ENCODE results near the gene CAMK2D. TPM values are rescaled to one million over a fixed set of nuclear protein-coding genes. Genes with fewer than 3 reads are reported as not detected.

Gene CAMK2D
- total RNA-seq, 1 experiment from 2014 or later, result 35.8 TPM

DNA sequence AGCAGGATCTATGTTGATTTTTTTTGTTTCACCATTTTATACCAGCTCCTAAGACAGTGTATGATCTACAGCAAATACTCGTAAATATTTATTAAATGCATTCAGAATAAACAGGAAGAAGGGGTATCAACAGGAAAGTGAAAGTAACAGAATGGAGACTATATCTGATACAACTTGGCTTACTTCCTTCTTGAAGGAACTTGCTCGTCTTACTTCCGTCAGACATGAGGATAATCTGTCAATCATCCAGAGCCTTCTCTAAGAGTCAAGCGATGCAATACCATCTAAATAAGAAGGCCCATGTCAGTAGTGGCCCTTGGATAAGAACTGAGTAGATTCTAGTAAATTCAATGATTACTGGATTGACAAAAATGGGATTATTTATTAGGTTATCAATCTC is 84.2 kb downstream of the CAMK2D start:
- no TSS peak for BruUV-seq (replicated peaks)
- H3K36me3 ChIP-seq (ENCODE audit: insufficient read depth, low read length, poor library complexity, severe bottlenecking), result no peaks in the 10 kb centered on the region
- ChIA-PET POLR2A (ENCODE audit: low non-redundant PET) (no interaction called here), CTCF (no interaction called here)
- intact Hi-C loops (cut with micrococcal nuclease; ENCODE audit: unreplicated experiment), result no loop called here
- no peaks in the 10 kb centered on the region for H3K27me3 ChIP-seq (replicated peaks; ENCODE audit: insufficient read depth, low read depth, low read length, poor library complexity)
- no peak for DNase-seq (ENCODE audit: low spot score)
- H3K9me3 ChIP-seq (ENCODE audit: low read depth, low read length, poor library complexity, severe bottlenecking), result peaks cover 4% of the 10 kb centered on the region
- TF ChIP-seq EZH2 (IDR thresholded peaks at IDR 0.05; ENCODE audit: borderline replicate concordance, low read depth, low read length, poor library complexity, severe bottlenecking) (no peak), CTCF (conservative IDR thresholded peaks at IDR 0.05; ENCODE audit: low read depth, low read length) (no peak)
- H3K27ac ChIP-seq (ENCODE audit: low read depth, low read length, poor library complexity, severe bottlenecking), result no peak overlapping the region
- H3K4me3 ChIP-seq (ENCODE audit: low read depth, low read length, poor library complexity, severe bottlenecking), result no peak overlapping the region
- peaks cover 23% of the 10 kb centered on the region for H3K4me1 ChIP-seq (ENCODE audit: insufficient read depth, low read length, poor library complexity, severe bottlenecking)

DNA sequence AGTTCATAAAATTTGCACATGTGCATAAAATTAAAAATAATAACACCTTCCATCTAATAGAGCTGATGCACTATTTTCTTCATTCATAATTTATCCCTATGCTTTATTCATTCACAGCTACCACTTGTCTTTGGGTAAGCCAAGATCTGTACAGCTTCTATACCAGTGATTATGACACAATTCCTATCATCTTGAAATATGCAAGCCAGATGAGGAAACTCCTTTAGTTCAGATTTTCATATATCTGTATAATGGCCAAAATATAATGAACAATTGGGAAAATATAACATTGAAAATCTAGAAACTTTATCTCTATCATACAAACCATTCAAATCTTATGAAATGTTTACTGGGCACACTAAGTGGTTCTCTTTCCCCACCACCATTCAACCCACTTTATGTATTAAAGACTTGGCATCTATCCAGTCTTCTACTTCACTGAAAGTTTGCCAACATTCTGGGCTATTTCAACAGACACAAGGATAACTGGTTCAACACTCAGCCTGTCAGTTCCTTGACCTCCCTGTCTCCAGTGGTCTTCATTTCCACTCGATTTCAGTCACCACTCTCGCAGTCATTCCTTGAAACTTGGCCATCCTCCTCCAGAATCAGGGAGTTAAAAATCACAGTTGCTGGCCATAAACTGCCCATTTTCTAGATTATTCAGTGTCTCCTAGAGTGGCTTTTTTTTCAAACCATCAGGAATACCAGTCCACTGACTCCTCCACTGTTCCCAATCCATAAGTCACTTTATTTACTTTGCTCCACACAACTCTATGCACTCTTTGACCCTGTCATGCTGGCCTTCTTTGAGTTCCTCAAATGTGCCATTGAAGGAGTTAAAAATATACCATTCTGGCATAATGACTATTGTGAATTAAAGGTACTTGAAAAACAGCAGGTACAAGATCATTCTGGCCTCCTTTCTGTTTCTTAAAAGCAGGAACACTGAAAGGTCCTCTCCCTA is 85.5 kb downstream of the CAMK2D start:
- intact Hi-C loops (cut with micrococcal nuclease; ENCODE audit: unreplicated experiment), result no loop called here
- no TSS peak for BruUV-seq (replicated peaks)
- no peaks in the 10 kb centered on the region for H3K36me3 ChIP-seq (ENCODE audit: insufficient read depth, low read length, poor library complexity, severe bottlenecking)
- H3K27me3 ChIP-seq (replicated peaks; ENCODE audit: insufficient read depth, low read depth, low read length, poor library complexity), result no peaks in the 10 kb centered on the region
- H3K4me3 ChIP-seq (ENCODE audit: low read depth, low read length, poor library complexity, severe bottlenecking), result no peak overlapping the region
- H3K9me3 ChIP-seq (ENCODE audit: low read depth, low read length, poor library complexity, severe bottlenecking), result no peaks in the 10 kb centered on the region
- ChIA-PET CTCF (no interaction called here), POLR2A (ENCODE audit: low non-redundant PET) (no interaction called here)
- TF ChIP-seq EZH2 (IDR thresholded peaks at IDR 0.05; ENCODE audit: borderline replicate concordance, low read depth, low read length, poor library complexity, severe bottlenecking) (no peak), CTCF (conservative IDR thresholded peaks at IDR 0.05; ENCODE audit: low read depth, low read length) (no peak)
- H3K27ac ChIP-seq (ENCODE audit: low read depth, low read length, poor library complexity, severe bottlenecking), result no peak overlapping the region
- H3K4me1 ChIP-seq (ENCODE audit: insufficient read depth, low read length, poor library complexity, severe bottlenecking), result peaks cover 23% of the 10 kb centered on the region
- peak; percentile 59 for DNase-seq (ENCODE audit: low spot score)

DNA sequence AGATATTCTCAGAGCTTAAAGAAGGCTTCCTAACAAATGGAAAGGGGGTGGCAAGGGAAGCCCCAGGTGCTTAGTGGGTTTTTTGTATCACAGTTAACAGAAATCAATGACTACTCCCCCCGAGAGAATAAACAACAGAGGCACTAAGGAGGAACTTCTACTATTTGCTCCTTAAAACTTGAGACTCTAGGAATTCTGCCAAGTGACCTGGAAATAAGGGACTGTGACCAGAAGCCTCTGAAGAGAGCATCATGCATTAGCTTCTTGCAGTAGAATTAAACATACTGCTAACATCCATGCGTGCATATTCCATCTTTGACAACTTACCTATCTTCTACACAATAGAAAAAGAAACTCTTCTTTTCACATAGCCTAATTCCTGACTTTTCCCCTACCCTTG is 86.8 kb downstream of the CAMK2D start:
- CTCF ChIA-PET, result no interaction called here
- POLR2A ChIA-PET (ENCODE audit: low non-redundant PET), result no interaction called here
- DNase-seq (ENCODE audit: low spot score), result no peak
- Histone ChIP-seq H3K36me3 (ENCODE audit: insufficient read depth, low read length, poor library complexity, severe bottlenecking) (no peaks in the 10 kb centered on the region), H3K4me1 (ENCODE audit: insufficient read depth, low read length, poor library complexity, severe bottlenecking) (peaks cover 23% of the 10 kb centered on the region), H3K4me3 (ENCODE audit: low read depth, low read length, poor library complexity, severe bottlenecking) (no peak overlapping the region), H3K9me3 (ENCODE audit: low read depth, low read length, poor library complexity, severe bottlenecking) (no peaks in the 10 kb centered on the region), H3K27ac (ENCODE audit: low read depth, low read length, poor library complexity, severe bottlenecking) (no peak overlapping the region), H3K27me3 (replicated peaks; ENCODE audit: insufficient read depth, low read depth, low read length, poor library complexity) (no peaks in the 10 kb centered on the region)
- no TSS peak for BruUV-seq (replicated peaks)
- TF ChIP-seq EZH2 (IDR thresholded peaks at IDR 0.05; ENCODE audit: borderline replicate concordance, low read depth, low read length, poor library complexity, severe bottlenecking) (no peak), CTCF (conservative IDR thresholded peaks at IDR 0.05; ENCODE audit: low read depth, low read length) (no peak)
- intact Hi-C loops (cut with micrococcal nuclease; ENCODE audit: unreplicated experiment), result no loop called here
